H7 (cell line): ENCODE data around the gene DNAJB5. TPM values are rescaled to one million over a fixed set of nuclear protein-coding genes. Genes with fewer than 3 reads are reported as not detected.
"Not testable (repeated sequence)": the region's sequence is repeated elsewhere in the genome, so short reads cannot be mapped to it uniquely, and the experiment has no call there.

Experiments used
- DNase-seq: peaks from one replicate; pipeline ENCODE4 v3.0.0; 2012
- H3K27me3 ChIP-seq: 2 replicates; pipeline ENCODE4 v1.6.0; 2011; ENCODE audit warnings: mild to moderate bottlenecking, low read length; ENCODE audit not compliant: control insufficient read depth, insufficient read depth
- H3K36me3 ChIP-seq: replicated peaks from 2 replicates; pipeline ENCODE4 v1.5.1; 2011; ENCODE audit warnings: low read length; ENCODE audit not compliant: control insufficient read depth, insufficient read depth
- H3K4me3 ChIP-seq: 2 replicates; pipeline ENCODE4 v1.5.1; 2011; ENCODE audit warnings: low read depth, mild to moderate bottlenecking, control low read depth, low read length, moderate library complexity; ENCODE audit not compliant: insufficient read depth
- total RNA-seq: library from RNA; depleted of rRNA; stranded (reverse); fragments of >200 nt; shearing (Covaris generic); gene quantifications from 2 replicates; pipeline ENCODE4 v1.2.3, GENCODE V29; 2014; rRNA removed

DNAJB5 gene
- total RNA-seq: 48.9 and 51.2 TPM in 2 replicates

DNA sequence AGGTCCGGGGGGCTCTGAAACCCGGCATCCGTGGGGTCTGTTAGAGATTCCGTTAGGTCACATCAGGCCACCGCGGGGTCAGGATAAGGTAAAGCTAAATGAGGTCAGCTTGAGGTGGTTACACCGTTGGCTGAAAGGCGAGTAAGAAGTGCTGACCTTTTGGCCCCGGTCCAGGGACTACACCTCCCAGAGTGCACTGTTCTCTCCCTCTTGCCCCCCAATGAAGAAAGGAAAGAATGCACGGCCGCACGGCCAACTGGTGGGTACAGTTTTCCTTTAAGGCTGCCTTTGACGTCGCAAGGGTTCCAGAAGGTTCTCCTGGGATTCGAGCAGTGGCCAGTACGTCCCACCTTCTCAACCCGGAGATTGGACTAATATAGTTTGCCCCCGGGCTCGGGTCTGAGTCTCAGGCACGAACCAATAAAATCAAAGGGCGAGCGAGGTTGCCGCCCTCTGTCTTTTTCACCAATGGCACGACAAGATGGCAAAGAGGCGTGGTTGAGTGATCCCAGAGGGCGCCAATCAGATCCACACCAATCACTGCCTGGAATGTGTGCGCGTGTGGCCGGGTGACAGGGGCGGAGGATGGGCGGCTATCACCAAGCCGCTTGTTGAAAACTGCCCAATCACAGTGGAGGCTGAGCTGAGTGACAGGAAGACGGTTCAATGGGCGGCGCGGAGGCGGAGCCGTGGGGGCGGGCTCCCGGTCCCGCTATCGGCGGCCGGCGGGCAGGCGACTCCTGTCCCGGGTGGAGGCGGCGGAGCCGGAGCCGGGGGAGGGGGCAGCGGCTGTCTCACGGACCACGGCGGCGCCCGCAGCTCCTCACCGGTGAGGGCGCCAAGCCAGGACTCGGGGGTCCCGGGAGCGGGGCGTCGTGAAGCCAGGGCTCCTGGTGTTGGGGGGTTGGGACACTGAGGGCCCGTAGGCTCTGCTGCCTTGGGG lies at the start of gene DNAJB5:
Gene DNAJB5, plus strand, starts transcription at position 743 of the 943 bp plus-strand sequence. CDS start 886 bp downstream, outside the sequence.
- Histone ChIP-seq H3K27me3 (no peaks in the 10 kb centered on the region), H3K36me3 (no peaks in the 10 kb centered on the region; the same call in 1 of the 2 replicates), H3K4me3 (peak within 1 kb of the TSS; percentile 86)
- peak; percentile 98 for DNase-seq

DNA sequence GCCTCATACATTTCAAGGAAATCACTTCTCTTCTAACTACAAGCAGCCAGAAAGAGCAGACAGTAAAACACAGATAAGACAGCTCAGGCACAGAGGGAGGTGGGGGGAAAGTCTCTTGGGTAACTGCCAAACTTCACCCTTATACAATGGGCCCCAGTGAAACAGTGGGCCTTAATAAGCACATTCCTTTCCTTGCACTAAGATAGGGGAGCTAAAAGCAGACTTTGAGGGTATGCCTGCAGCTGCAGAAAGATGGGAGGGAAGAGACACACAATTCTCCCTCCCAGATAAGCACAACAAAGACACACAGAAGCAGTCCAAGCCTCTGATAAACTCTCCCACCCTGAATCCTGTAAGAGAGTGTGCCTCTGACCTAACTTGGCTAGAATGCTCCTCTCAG lies 49.6 kb upstream of the DNAJB5 start:
- H3K4me3 ChIP-seq, H3K27me3 ChIP-seq, H3K36me3 ChIP-seq, DNase-seq: not testable (repeated sequence)

DNA sequence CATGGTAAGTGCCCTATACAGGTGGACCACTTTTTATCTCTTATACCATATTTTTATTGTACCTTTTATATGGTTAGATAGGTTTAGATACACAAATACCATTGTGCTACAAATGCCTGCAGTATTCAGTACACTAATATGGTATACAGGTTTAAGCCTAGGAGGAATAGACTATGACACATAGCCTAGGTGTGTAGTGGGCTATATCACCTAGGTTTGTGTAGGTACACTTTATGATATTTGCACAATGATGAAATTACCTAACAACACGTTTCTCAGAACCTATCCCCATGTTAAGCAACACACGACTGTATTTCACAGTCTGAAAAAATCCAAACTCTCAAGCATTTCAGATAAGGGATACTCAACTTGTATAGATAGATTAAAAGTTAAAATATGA lies 41.1 kb upstream of the DNAJB5 start:
- Histone ChIP-seq H3K36me3 (no peaks in the 10 kb centered on the region), H3K27me3 (no peaks in the 10 kb centered on the region), H3K4me3 (no peak overlapping the region)
- DNase-seq: no peak

DNA sequence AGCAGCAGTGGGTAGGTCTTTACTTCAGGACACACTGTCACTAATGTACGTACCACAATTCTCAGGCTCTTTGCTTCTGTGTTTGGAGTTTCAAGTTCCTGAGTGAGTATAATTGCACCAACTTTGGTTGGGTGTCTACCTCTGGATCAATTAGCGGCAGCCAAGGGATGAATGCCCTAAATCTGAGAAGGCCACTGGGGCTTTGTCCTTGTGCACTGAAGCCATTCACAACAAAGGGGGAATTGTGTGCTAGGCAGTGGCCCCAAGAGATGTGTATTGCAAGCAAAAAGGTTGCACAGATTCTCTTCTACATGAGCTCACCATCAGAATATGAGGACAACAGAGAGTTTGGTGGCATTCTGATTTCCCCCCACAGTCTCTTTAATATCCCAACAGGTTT lies 35.3 kb upstream of the DNAJB5 start:
- Histone ChIP-seq H3K4me3 (no peak overlapping the region), H3K27me3 (peaks cover 23% of the 10 kb centered on the region), H3K36me3 (no peaks in the 10 kb centered on the region)
- no peak for DNase-seq

DNA sequence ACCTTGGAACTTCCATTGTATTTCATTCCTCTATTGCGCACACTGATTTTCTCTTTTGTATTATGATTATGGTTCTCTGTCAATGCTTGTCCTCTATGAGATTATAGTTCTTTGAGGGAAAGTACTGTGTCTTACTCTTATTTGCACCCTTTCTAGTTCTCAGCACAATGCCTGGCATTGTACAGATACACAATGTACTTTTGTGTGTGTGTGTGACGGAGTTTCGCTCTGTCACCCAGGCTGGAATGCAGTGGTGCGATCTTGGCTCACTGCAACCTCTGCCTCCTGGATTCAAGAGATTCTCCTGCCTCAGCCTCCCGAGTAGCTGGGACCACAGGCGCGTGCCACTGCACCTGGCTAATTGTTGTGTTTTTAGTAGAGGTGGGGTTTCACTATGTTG lies 33.5 kb upstream of the DNAJB5 start:
- not testable (repeated sequence) for H3K4me3 ChIP-seq, H3K36me3 ChIP-seq, DNase-seq
- H3K27me3 ChIP-seq: peaks cover 35% of the 10 kb centered on the region

DNA sequence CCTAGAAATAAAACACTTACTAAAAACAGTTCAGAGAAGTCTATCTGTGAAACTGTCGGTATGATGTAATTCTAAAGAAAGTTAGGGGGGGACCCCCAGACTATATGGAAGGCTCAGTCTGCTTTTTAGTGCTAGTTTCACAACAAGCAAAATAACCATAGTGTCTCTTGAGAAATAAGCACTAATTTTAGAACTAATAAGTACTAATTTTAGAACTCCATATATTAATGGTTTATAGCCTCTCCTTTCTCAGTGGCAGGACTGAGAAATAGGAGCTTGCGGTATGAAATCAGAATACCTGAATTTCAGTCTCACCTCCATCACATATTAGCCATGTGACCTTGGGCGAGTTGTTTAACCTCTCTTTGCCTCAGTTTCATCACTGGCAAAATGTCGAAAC lies 32.9 kb upstream of the DNAJB5 start:
- Histone ChIP-seq H3K36me3 (no peaks in the 10 kb centered on the region), H3K27me3 (peaks cover 35% of the 10 kb centered on the region), H3K4me3 (no peak overlapping the region)
- no peak for DNase-seq

DNA sequence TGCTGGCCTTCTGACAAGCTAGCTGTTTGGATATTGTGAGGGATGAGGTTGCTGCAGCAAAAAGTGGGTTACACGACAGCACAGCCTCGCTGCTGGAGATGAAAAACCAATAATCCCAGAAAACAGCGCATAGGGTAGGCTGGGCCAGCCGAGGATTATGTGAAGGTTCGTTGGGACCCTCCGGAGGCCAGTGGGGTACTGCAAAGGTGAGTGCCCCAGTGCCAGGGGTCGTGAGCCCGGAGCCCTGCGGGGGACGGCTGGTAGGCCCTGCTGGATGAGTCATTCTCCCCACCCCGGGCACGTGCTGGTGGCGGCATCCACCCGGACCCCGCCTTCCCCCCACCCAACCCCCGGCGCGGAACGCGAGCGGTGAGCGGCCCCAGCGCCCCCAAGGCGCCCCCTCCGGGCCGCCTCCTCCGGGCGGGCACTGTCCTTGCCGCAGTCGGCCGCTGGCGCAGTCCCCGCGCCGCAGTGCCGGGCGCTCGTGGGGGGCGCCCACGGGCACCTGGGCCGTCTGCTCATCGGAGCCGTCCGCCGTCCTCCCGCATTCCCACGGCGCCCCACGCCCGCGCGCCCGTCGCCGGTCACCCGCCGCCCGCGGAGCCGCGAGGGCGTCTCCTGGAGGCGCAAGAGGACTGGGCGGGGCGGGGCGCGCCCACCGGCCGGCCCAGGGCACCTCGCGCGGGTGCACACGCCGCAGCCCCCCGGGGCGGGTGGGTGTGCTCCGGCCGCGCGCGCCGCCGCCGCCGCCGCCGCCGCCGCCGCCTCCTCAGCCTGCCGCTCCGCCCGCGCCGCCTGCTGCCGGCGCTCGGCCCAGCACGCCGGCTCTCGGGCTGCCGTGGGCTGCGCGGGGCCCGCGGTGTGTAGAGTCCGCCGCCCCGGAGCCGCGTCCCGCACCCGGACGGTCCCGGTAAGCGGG lies 31.8 kb upstream of the DNAJB5 start, which contains the start of gene PHF24:
Gene PHF24, plus strand, starts transcription at position 794 of the 919 bp plus-strand sequence. CDS start 13,014 bp downstream, outside the sequence.
- H3K36me3 ChIP-seq: no peaks in the 10 kb centered on the region
- H3K27me3 ChIP-seq: peaks cover 35% of the 10 kb centered on the region
- peak within 1 kb of the TSS; percentile 41 for H3K4me3 ChIP-seq
- peak; percentile 79 for DNase-seq

DNA sequence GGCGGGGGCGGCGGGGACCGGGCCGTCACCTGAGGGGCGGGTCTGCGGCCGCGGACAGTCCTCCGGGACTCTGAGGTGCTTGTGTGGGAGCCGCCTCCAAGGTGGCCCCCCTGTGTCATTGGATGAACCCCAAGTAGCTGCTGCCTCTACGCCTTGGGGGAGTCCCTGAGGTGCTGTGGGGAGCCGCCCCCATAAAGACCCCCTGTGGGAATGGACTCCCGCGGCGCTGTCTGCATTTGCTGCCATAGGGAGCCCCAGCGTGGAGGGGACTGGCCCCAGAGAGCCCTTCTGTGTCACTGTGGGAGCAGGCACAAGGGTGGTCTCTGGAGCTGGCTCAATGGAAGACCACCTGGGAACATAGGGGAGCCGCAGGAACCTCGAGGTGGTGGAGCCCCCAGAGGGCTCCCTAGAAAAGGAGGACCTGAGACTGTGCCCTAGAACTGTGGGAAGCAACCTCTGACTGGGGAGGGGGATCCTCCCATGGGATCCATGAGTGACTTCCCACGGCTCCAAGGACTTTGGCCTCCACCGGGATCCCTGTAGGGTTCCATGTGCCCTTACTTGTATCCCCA lies 31.0 kb upstream of the DNAJB5 start:
- H3K36me3 ChIP-seq: no peaks in the 10 kb centered on the region
- H3K4me3 ChIP-seq: peak overlapping the region; percentile 33
- H3K27me3 ChIP-seq: peaks cover 35% of the 10 kb centered on the region
- DNase-seq: no peak

DNA sequence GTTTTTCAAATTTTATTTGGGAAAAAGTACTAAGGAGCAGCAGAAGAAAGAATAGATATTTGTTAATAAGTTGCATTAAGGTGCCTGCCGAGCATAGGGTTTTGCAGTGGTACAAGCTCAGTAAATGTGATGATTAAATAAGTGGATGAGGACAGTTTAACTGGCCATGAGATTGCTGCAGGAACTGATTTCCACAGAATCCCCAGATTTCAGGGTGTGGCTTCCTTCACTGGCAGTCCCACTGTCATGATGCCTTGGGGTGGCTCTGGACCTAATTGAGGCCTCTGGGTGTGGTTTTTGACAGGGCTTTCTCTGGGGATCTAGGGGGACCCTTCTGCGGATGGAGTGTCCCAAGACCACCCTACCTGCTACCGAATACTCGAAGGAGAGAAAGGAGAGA lies 30.1 kb upstream of the DNAJB5 start:
- Histone ChIP-seq H3K27me3 (peaks cover 35% of the 10 kb centered on the region), H3K36me3 (no peaks in the 10 kb centered on the region), H3K4me3 (no peak overlapping the region)
- no peak for DNase-seq

DNA sequence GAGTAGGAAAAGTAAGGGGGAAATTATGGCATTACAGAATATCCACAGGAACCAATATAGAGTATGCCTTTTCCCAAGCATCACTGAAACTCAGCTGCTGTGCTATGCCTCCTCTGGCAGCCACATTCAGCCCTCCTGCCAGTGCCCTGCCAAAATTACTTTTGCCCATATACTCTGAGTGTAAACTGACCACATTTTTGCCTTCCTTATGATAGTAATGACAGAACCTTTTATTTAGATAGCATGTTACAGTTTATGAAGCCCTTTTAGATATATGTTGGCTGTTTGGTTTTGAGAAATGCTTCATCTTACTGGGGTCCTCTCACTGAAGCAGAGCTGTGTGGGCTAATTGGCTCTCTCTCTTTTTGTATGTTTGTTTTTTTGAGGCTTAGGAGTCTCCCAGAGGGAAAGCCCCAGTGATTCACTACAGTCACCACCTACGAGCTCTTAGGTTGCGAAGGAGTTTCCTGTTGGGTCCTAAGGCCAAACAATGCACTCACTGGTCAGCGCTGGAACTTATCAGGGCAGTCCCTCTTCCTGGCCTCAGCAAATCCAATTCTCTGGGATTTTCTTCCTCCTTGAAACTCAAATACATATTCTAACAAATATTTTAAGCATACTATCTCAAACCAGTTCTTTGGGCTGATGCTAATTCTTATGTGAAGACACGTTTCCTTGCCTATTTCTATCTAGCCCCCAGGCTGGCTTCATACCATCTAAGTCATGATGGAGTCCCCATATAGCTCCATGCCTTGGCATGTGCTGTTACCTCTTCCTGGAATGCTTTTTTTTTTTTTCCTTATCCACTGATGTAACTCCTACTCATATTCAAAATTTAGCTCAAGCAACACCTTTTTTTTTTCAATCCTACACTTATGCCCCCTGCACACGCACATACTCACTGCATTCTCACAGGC lies 27.7 kb upstream of the DNAJB5 start:
- H3K27me3 ChIP-seq: peaks cover 31% of the 10 kb centered on the region
- H3K36me3 ChIP-seq: no peaks in the 10 kb centered on the region
- no peak for DNase-seq
- no peak overlapping the region for H3K4me3 ChIP-seq

DNA sequence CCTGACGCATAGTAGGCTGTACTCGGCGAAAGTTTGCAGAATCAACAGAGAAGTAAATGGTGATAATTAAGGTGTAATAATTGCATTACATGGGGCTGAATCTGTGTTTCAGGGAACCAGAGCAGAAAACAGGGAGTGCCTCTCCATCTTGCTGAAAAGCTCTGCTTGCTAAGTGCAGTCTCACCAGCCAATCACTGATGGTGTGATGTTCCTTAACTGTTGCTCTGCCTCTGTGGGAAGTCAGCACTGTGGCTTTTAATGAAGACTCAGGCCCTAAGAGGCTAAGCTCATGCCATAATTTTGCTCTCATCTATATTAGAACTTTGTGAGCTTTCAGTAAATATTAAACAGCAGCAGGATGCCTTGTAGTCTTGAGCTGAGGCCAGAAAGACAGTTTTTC lies 27.0 kb upstream of the DNAJB5 start:
- no peaks in the 10 kb centered on the region for H3K36me3 ChIP-seq
- H3K27me3 ChIP-seq: peaks cover 24% of the 10 kb centered on the region
- H3K4me3 ChIP-seq: no peak overlapping the region
- no peak for DNase-seq

DNA sequence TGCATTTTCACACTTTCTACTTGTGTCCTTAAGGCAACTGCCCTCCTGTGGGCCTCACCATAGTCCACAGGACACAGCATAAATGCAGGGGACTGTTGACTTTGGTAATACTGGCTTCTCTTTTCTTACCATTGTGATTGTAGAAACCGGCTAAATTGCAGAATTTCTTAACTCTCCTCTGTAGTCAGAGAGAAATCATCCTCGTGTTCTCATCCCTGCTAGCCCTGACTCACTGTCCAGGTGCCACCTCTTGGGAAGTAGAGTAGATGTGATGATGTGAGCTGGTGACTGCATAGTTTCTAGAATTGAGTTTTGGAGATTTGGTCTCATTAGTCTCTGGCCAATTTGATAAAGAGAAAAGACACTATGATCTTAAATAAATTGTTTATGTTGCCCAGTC lies 26.0 kb upstream of the DNAJB5 start:
- Histone ChIP-seq H3K36me3 (no peaks in the 10 kb centered on the region), H3K4me3 (no peak overlapping the region), H3K27me3 (peaks cover 18% of the 10 kb centered on the region)
- no peak for DNase-seq

DNA sequence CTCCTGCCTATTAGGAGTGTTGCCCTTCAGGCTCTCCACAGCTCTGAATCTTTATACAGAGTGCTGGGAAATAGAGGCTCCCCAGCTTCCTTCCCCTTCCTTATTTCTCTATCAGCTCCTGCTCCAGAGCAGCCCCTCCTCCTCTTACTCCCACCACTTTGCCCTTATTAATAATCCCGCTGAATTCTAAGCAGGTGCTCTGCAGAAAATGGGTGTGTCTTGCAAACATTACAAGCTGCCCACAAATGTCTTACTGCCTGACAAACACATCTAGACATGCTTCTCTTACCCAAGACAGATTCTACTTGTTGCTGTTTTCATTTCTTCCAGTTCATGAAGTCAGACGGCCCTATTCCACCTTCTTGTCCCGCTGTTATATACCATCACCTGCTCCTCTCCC lies 25.1 kb upstream of the DNAJB5 start:
- no peaks in the 10 kb centered on the region for H3K36me3 ChIP-seq
- H3K4me3 ChIP-seq: no peak overlapping the region
- no peak for DNase-seq
- H3K27me3 ChIP-seq: peaks cover 9% of the 10 kb centered on the region
